Central memory CD4-positive, alpha-beta T cell (primary cell): ENCODE data around the gene SPDYE9.
"Not testable (repeated sequence)": the region's sequence is repeated elsewhere in the genome, so short reads cannot be mapped to it uniquely, and the experiment has no call there.

ENCODE experiments used
- DNase-seq: peaks from one replicate; pipeline ENCODE4 v3.0.0; 2022
- total RNA-seq, 3 experiments: gene quantifications; one replicate each; lab custom pipeline; 2026; lab: John Stamatoyannopoulos, UW

SPDYE9 gene
- total RNA-seq: 0 reads per million in 3 experiments

GRCh38 chr7:73085938-73086337 lies at the start of gene SPDYE9:
Gene SPDYE9, minus strand, starts transcription at chr7:73086038. Its CDS starts 1,800 bp downstream, at chr7:73084238.
- DNase-seq: not testable (repeated sequence)

- not testable (repeated sequence) for DNase-seq
Measured at GRCh38 chr7:73134866-73135265, 49.0 kb upstream of the SPDYE9 start.

GRCh38 chr7:73132651-73133217 lies 46.9 kb upstream of the SPDYE9 start:
- DNase-seq: not testable (repeated sequence)

- not testable (repeated sequence) for DNase-seq
Measured at GRCh38 chr7:73130612-73131011, 44.8 kb upstream of the SPDYE9 start.

- not testable (repeated sequence) for DNase-seq
Measured at GRCh38 chr7:73124126-73124525, 38.3 kb upstream of the SPDYE9 start.

- DNase-seq: not testable (repeated sequence)
Measured at GRCh38 chr7:73122778-73123447, 37.1 kb upstream of the SPDYE9 start.

- DNase-seq: not testable (repeated sequence)
Measured at GRCh38 chr7:73118155-73118554, 32.3 kb upstream of the SPDYE9 start.

GRCh38 chr7:73057811-73058210 lies 28.0 kb downstream of the SPDYE9 start, which contains the start of gene SPDYE11:
Gene SPDYE11, minus strand, starts transcription at chr7:73057911. Its CDS starts 1,800 bp downstream, at chr7:73056111.
- DNase-seq: not testable (repeated sequence)

GRCh38 chr7:73029666-73030065 lies 56.2 kb downstream of the SPDYE9 start, which contains the start of gene SPDYE8:
Gene SPDYE8, minus strand, starts transcription at chr7:73029766. Its CDS starts 1,800 bp downstream, at chr7:73027966.
- DNase-seq: not testable (repeated sequence)
